ENCODE data around the gene POM121.
"Not testable (repeated sequence)": the region's sequence is repeated elsewhere in the genome, so short reads cannot be mapped to it uniquely, and the experiment has no call there.

POM121 gene

GRCh38 chr7:72924733-72925545, at the start of gene POM121:
TSS of gene POM121 (plus strand) at chr7:72925095. CDS start at chr7:72925122, 27 bp downstream.
- peak within 1 kb of the TSS; percentile 69 to 75 for H3K4me3 ChIP-seq (replicated peaks in 1 of 2; ENCODE audit: low read depth in 2 of 2, low read length in 2 of 2)
- TF ChIP-seq CTCF (IDR thresholded peaks at IDR 0.05; ENCODE audit: low read depth, low read length) = no peak
- peak; percentile 88 to 89 for DNase-seq (ENCODE audit: low read depth in 2 of 2)

- peak; percentile 89 to 95 for DNase-seq (ENCODE audit: low read depth in 2 of 2)
- peak overlapping the region; percentile 72 to 75 for H3K4me3 ChIP-seq (replicated peaks in 1 of 2; ENCODE audit: low read depth in 2 of 2, low read length in 2 of 2)
- TF ChIP-seq CTCF (IDR thresholded peaks at IDR 0.05; ENCODE audit: low read depth, low read length) = peak; percentile 11
Measured at GRCh38 chr7:72879079-72879736, 45.7 kb upstream of the POM121 start.

- peak overlapping the region; percentile 72 to 75 for H3K4me3 ChIP-seq (replicated peaks in 1 of 2; ENCODE audit: low read depth in 2 of 2, low read length in 2 of 2)
- DNase-seq (ENCODE audit: low read depth in 2 of 2) = peak; percentile 63 to 78
Measured at GRCh38 chr7:72879737-72880215, 45.1 kb upstream of the POM121 start.

GRCh38 chr7:72891750-72892149, 33.1 kb upstream of the POM121 start:
- not testable (repeated sequence) for H3K4me3 ChIP-seq (replicated peaks in 1 of 2; ENCODE audit: low read depth in 2 of 2, low read length in 2 of 2); DNase-seq (ENCODE audit: low read depth in 2 of 2)

GRCh38 chr7:72904740-72905139, 20.2 kb upstream of the POM121 start:
- DNase-seq (ENCODE audit: low read depth in 2 of 2); H3K4me3 ChIP-seq (replicated peaks in 1 of 2; ENCODE audit: low read depth in 2 of 2, low read length in 2 of 2): not testable (repeated sequence)

GRCh38 chr7:72908422-72908821, 16.5 kb upstream of the POM121 start:
- not testable (repeated sequence) for DNase-seq (ENCODE audit: low read depth in 2 of 2); H3K4me3 ChIP-seq (replicated peaks in 1 of 2; ENCODE audit: low read depth in 2 of 2, low read length in 2 of 2)

GRCh38 chr7:72911395-72911794, 13.5 kb upstream of the POM121 start:
- not testable (repeated sequence) for H3K4me3 ChIP-seq (replicated peaks in 1 of 2; ENCODE audit: low read depth in 2 of 2, low read length in 2 of 2); DNase-seq (ENCODE audit: low read depth in 2 of 2)

GRCh38 chr7:72913750-72914149, 11.1 kb upstream of the POM121 start:
- H3K4me3 ChIP-seq (replicated peaks in 1 of 2; ENCODE audit: low read depth in 2 of 2, low read length in 2 of 2); DNase-seq (ENCODE audit: low read depth in 2 of 2): not testable (repeated sequence)

GRCh38 chr7:72914756-72915525, 10.0 kb upstream of the POM121 start:
- H3K4me3 ChIP-seq (replicated peaks in 1 of 2; ENCODE audit: low read depth in 2 of 2, low read length in 2 of 2) = not testable (repeated sequence)
- peak; percentile 51 for TF ChIP-seq CTCF (IDR thresholded peaks at IDR 0.05; ENCODE audit: low read depth, low read length)
- DNase-seq (ENCODE audit: low read depth in 2 of 2) = peak; percentile 59 to 77

Data from cardiac fibroblast (primary cell).